ENCODE data around the gene CCDC85C.

DNA sequence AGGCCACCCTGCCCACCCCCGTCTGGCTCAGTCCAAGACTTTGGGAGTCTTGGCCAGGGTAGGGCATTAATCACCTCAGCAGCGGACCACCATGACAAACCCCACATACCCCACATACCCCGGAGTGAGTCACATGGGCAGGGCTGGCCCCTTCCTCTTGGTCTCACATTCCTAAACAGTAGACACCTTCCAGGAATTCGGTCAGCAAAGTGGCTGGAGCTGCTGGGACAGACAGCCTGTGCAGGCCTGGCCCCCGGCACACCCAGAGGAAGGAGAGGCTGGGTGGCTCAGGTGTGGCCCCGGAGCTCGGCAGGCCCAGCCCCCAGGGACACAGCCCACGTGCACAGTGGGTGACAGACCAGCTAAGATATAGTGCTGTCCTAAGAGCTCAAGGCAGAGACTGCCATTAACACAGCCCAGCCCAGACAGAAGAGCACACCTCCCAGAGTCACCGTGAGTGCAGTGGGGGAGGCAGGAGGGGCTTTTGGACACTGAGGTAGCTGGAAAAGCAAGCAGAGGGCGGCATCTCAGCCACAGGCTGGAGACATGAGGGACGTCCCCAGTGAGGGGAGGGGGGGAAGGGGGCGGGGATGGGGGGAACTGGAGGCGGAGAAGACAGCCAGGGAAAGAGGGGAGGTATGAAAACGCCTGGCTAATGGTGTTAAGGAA is 24.0 kb downstream of the CCDC85C start:
- TF ChIP-seq POLR2A (IDR thresholded peaks at IDR 0.05; ENCODE audit: low read depth, low read length) (no peak), POLR2AphosphoS5 (IDR thresholded peaks at IDR 0.05; ENCODE audit: low read depth, low read length) (no peak), TAF1 (IDR thresholded peaks at IDR 0.05; ENCODE audit: low read depth, low read length) (no peak), SPI1 (IDR thresholded peaks at IDR 0.05; ENCODE audit: low read depth, low read length) (no peak), PAX5 (IDR thresholded peaks at IDR 0.05; ENCODE audit: insufficient read depth, low read length, severe bottlenecking) (no peak)

Measured in GM12891 (cell line).